B cell (primary cell): Measurements from ENCODE around the gene GYS1. TPM values are rescaled to one million over a fixed set of nuclear protein-coding genes. Genes with fewer than 3 reads are reported as not detected.
A peak's percentile ranks its signal among the peaks of the same experiment; 100 is the strongest.

ENCODE experiments used
- ATAC-seq: fragments of 200-7000 bp; cut with Tn5 transposase; one replicate; pipeline ENCODE4 v1.10.0; 2021; ENCODE audit warnings: low read depth, mild to moderate bottlenecking, moderate number of reproducible peaks, moderate library complexity
- CTCF ChIA-PET: fragments of 350-600 bp; sonication (Branson Sonifier 250); formaldehyde crosslinking; loops from one replicate; lab custom pipeline; 2021; ENCODE audit warnings: antibody characterized with exemption, inconsistent platforms; lab: Charles Lee
- POLR2A ChIA-PET: fragments of 350-600 bp; sonication (Branson Sonifier 250); formaldehyde crosslinking; loops from one replicate; lab custom pipeline; 2021; ENCODE audit warnings: antibody characterized with exemption; lab: Charles Lee
- DNase-seq: peaks from one replicate; pipeline ENCODE4 v3.0.0; 2013
- H2AFZ ChIP-seq: 2 replicates; pipeline ENCODE4 v1.6.1; 2012; ENCODE audit warnings: mild to moderate bottlenecking, low read depth, low read length; ENCODE audit not compliant: insufficient read depth, poor library complexity, severe bottlenecking
- H3K27ac ChIP-seq, 2 donors: 1 replicate in 1 of 2; 2 replicates in 1 of 2; pipeline ENCODE4 v1.5.1; 2012 to 2013; ENCODE audit warnings: low read length in 2 of 2, mild to moderate bottlenecking in 2 of 2, moderate library complexity in 1 of 2
- H3K27me3 ChIP-seq, 4 experiments: fragments of 200-600 bp in 1 of 4; sonication (generic) in 1 of 4; replicated peaks in 1 of 4; 1 replicate in 2 of 4; 2 replicates in 2 of 4; pipeline versions ENCODE4 v1.6.1 to v1.7.0; 2013 to 2016; ENCODE audit warnings: low read length in 3 of 4, mild to moderate bottlenecking in 2 of 4, mixed read lengths in 1 of 4, moderate library complexity in 1 of 4; ENCODE audit not compliant: insufficient read depth in 4 of 4, control insufficient read depth in 3 of 4; ENCODE audit errors: control extremely low read depth in 1 of 4
- H3K36me3 ChIP-seq, 2 experiments: replicated peaks in 1 of 2; 1 replicate in 1 of 2; 2 replicates in 1 of 2; pipeline versions ENCODE4 v1.6.1 to v1.7.1; 2013; ENCODE audit warnings: low read length in 1 of 2; ENCODE audit not compliant: insufficient read depth in 2 of 2, control insufficient read depth in 1 of 2; ENCODE audit errors: control extremely low read depth in 1 of 2, extremely low read depth in 1 of 2
- H3K4me1 ChIP-seq, 2 donors: fragments of 200-600 bp in 1 of 2; sonication (generic) in 1 of 2; 1 replicate in 1 of 2; 2 replicates in 1 of 2; pipeline versions ENCODE4 v1.5.1 to v1.6.1; 2013 to 2017; ENCODE audit warnings: low read length in 2 of 2; ENCODE audit not compliant: control insufficient read depth in 2 of 2, insufficient read depth in 2 of 2
- H3K4me2 ChIP-seq: replicated peaks from 2 replicates; pipeline ENCODE3; 2012; ENCODE audit warnings: mild to moderate bottlenecking, low read depth, low read length; ENCODE audit not compliant: poor library complexity, severe bottlenecking
- H3K4me3 ChIP-seq, 5 experiments: fragments of 200-600 bp in 1 of 5; sonication (generic) in 1 of 5; 1 replicate in 3 of 5; 2 replicates in 2 of 5; pipeline versions ENCODE4 v1.5.1 to v1.7.0; 2011 to 2016; ENCODE audit warnings: low read length in 4 of 5, mild to moderate bottlenecking in 4 of 5, low read depth in 2 of 5, control low read depth in 1 of 5, moderate library complexity in 1 of 5; ENCODE audit not compliant: insufficient read depth in 1 of 5; ENCODE audit errors: control extremely low read depth in 1 of 5, extremely low read depth in 1 of 5
- H3K79me2 ChIP-seq: fragments of 200-600 bp; sonication (generic); one replicate; pipeline ENCODE4 v1.6.0; 2016; ENCODE audit warnings: low read length; ENCODE audit not compliant: control insufficient read depth, insufficient read depth
- H3K9ac ChIP-seq: fragments of 200-600 bp; sonication (generic); 2 replicates; pipeline ENCODE4 v1.6.1; 2017; ENCODE audit warnings: mild to moderate bottlenecking, low read length, moderate library complexity
- H3K9me3 ChIP-seq, 3 donors: one replicate each; pipeline versions ENCODE4 v1.6.1 to v1.7.1; 2013; ENCODE audit warnings: low read length in 2 of 3; ENCODE audit not compliant: control insufficient read depth in 2 of 3, insufficient read depth in 1 of 3; ENCODE audit errors: control extremely low read depth in 1 of 3
- H4K20me1 ChIP-seq: 2 replicates; pipeline ENCODE4 v1.6.0; 2012; ENCODE audit warnings: mild to moderate bottlenecking, low read length; ENCODE audit not compliant: insufficient read depth, control insufficient read depth, poor library complexity, severe bottlenecking
- H3K27ac Mint-ChIP-seq: one replicate; pipeline ENCODE4 v1.8.0; 2021; ENCODE audit warnings: mixed read lengths
- H3K27me3 Mint-ChIP-seq: one replicate; pipeline ENCODE4 v1.8.0; 2021; ENCODE audit warnings: mixed read lengths
- H3K4me1 Mint-ChIP-seq: one replicate; pipeline ENCODE4 v1.8.0; 2021; ENCODE audit warnings: mixed read lengths
- H3K4me3 Mint-ChIP-seq: one replicate; pipeline ENCODE4 v1.8.0; 2021; ENCODE audit warnings: mixed read lengths
- H3K9me3 Mint-ChIP-seq: one replicate; pipeline ENCODE4 v1.8.0; 2022; ENCODE audit warnings: mixed read lengths; ENCODE audit not compliant: insufficient read depth
- EZH2 ChIP-seq: IDR thresholded peaks from 2 replicates; pipeline ENCODE4 v1.6.1; 2012; ENCODE audit warnings: borderline replicate concordance, low read depth, mild to moderate bottlenecking, moderate library complexity, low read length; ENCODE audit not compliant: insufficient read depth, poor library complexity, severe bottlenecking
- WGBS: methylation state at CpG from one replicate; pipeline ENCODE4 v1.1.5; 2013; ENCODE audit warnings: missing lambda C conversion rate; ENCODE audit not compliant: insufficient coverage; 5-methylcytosine and 5-hydroxymethylcytosine counted together
- intact Hi-C: fragments of 100-400 bp; cut with micrococcal nuclease; formaldehyde crosslinking; loops from one replicate; pipeline ENCODE4 v1.10.0; 2022
- polyA plus RNA-seq: library from polyadenylated mRNA; depleted of rRNA; stranded (reverse); fragments of >200 nt; gene quantifications from 2 replicates; pipeline ENCODE4 v1.2.3, GENCODE V29; 2012
- total RNA-seq, 2 donors: library from RNA; stranded (reverse); fragments of 120-200 nt in 1 of 2; gene quantifications; 1 replicate in 1 of 2; 2 replicates in 1 of 2; pipeline versions ENCODE4 v1.2.3 to v1.2.4, GENCODE V29; 2013 to 2022
- TF ChIP-seq, protein P1 (sequence below): fragments of 200-600 bp; IDR thresholded peaks from one replicate; pipeline ENCODE4 v1.8.0; 2022; ENCODE audit warnings: antibody characterized with exemption, mild to moderate bottlenecking

GYS1 gene
- total and polyA plus RNA-seq, 2 donors (not counting 1 experiment from before 2014, with no cell fraction given): 28.9 to 62.7 TPM

DNA sequence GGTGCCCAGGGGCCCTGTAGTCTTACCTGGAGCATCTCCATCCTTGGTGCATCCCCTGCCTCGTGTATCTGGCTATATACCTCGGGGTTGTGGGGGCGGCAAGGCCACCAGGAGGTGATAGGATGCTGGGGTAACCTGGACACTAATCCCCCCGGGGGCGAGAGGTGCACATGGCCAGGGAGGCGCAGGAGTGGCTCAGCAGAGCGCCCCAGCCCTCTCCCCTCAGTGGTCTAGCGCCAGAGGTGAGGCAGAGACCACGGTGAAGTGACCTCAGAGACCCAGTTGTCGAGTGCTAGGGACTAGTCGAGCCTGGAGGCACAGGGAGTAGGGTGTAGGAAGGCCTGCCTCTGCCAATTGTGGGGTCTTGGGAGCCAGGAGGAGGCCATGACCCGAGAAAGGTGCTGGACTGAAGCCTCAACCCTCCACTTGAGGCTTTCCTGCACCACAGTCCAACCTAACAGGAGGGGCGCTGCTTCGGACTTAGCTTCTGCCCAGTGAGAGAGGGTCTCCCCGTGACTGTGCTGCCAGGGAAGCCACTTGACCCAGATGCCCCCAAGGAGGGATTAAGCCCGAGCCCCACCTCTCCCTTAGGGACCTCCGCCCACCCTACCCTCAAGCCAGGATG is 24.0 kb upstream of the GYS1 start, which contains the start of gene LHB:
TSS of gene LHB (minus strand) at position 51 of the 625 bp plus-strand sequence. CDS start at position 41, 10 bp downstream.
- no peaks in the 10 kb centered on the region for H3K9me3 Mint-ChIP-seq
- POLR2A ChIA-PET: interaction anchor here (0.6 to 1.5 kb wide), 3 partner anchors 17 to 130 kb away, joined by 3 to 7 read pairs (median 3); partner anchors contain the start of gene RUVBL2

More for the DNA sequence above, 24.0 kb upstream of the GYS1 start, which contains the start of gene LHB:
- H3K4me3 Mint-ChIP-seq: peak within 1 kb of the TSS; percentile 89
- H3K9ac ChIP-seq: peak within 1 kb of the TSS; percentile 72
- no peaks in the 10 kb centered on the region for H3K27me3 Mint-ChIP-seq
- no peaks in the 10 kb centered on the region for H4K20me1 ChIP-seq
- peak within 1 kb of the TSS; percentile 67 for H3K27ac Mint-ChIP-seq
- ATAC-seq: no peak
- no peaks in the 10 kb centered on the region for H3K9me3 ChIP-seq
- no peak for DNase-seq
- H3K4me1 ChIP-seq: peaks cover 25 to 40% of the 10 kb centered on the region in 2 donors
- intact Hi-C loops: no loop called here
- H3K27ac ChIP-seq: peak within 1 kb of the TSS in 1 of 2 donors; percentile 30
- WGBS: 79% methylated on average over 10 of the region's 17 CpGs
- peaks cover 0 to 9% of the 10 kb centered on the region in 2 experiments for H3K36me3 ChIP-seq
- TF ChIP-seq, protein P1, sequence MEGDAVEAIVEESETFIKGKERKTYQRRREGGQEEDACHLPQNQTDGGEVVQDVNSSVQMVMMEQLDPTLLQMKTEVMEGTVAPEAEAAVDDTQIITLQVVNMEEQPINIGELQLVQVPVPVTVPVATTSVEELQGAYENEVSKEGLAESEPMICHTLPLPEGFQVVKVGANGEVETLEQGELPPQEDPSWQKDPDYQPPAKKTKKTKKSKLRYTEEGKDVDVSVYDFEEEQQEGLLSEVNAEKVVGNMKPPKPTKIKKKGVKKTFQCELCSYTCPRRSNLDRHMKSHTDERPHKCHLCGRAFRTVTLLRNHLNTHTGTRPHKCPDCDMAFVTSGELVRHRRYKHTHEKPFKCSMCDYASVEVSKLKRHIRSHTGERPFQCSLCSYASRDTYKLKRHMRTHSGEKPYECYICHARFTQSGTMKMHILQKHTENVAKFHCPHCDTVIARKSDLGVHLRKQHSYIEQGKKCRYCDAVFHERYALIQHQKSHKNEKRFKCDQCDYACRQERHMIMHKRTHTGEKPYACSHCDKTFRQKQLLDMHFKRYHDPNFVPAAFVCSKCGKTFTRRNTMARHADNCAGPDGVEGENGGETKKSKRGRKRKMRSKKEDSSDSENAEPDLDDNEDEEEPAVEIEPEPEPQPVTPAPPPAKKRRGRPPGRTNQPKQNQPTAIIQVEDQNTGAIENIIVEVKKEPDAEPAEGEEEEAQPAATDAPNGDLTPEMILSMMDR: no peak
- no peak for TF ChIP-seq EZH2
- H3K4me2 ChIP-seq: peak within 1 kb of the TSS; percentile 99
- H2AFZ ChIP-seq: peak within 1 kb of the TSS; percentile 88
- H3K27me3 ChIP-seq: peaks cover 0 to 9% (median 2%) of the 10 kb centered on the region in 4 experiments
- peaks cover 34% of the 10 kb centered on the region for H3K4me1 Mint-ChIP-seq
- H3K4me3 ChIP-seq: peak within 1 kb of the TSS in 4 of 5 experiments; percentile 52 to 73 (median 60)
- CTCF ChIA-PET: interaction anchor here (0.6 to 1.9 kb wide), 6 partner anchors 10 to 181 kb away, joined by 3 to 10 read pairs (median 4); partner anchors contain the start of genes GYS1, LIN7B and RUVBL2
- no peaks in the 10 kb centered on the region for H3K79me2 ChIP-seq
